ENCODE measurements around the gene NUP54.

The NUP54 gene

DNA sequence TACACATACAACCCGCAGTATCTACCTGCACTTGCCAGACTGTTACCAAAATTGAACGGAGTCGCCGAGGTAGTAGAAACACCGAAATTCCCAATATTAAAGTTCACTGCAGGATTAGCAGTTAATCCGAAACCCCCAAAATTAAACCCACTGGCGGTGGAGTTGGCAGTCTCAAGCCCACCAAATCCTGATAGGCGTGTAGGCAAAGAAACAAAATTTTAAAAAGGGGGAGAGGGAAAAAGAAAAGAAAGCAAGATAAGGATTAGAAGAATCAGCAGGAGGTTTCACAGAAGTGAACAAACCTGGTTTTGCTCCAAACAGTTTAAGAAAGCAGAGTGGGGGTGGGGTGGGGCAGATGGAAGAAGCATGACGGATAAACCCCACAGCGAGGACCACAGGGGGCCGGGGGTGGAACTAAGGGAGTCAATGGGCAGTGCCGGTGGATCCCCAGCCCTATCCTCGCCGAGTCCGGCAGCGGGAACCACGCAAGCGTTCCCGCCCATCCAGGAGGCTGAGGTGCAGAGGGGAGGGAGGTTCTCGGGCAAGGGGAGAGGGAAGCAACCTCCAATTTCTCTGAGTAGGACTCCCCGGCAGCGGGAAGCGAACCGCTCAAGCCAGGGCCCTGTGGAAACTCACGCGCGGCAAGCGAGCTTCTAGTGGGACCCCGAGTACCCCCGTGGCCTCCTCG lies 599 bp downstream of the NUP54 start:
- TF ChIP-seq, protein P1, sequence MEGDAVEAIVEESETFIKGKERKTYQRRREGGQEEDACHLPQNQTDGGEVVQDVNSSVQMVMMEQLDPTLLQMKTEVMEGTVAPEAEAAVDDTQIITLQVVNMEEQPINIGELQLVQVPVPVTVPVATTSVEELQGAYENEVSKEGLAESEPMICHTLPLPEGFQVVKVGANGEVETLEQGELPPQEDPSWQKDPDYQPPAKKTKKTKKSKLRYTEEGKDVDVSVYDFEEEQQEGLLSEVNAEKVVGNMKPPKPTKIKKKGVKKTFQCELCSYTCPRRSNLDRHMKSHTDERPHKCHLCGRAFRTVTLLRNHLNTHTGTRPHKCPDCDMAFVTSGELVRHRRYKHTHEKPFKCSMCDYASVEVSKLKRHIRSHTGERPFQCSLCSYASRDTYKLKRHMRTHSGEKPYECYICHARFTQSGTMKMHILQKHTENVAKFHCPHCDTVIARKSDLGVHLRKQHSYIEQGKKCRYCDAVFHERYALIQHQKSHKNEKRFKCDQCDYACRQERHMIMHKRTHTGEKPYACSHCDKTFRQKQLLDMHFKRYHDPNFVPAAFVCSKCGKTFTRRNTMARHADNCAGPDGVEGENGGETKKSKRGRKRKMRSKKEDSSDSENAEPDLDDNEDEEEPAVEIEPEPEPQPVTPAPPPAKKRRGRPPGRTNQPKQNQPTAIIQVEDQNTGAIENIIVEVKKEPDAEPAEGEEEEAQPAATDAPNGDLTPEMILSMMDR (IDR thresholded peaks at IDR 0.05; ENCODE audit: low read depth, low read length, missing control alignments): no peak
- H3K36me3 ChIP-seq (replicated peaks): no peaks in the 10 kb centered on the region
- DNase-seq: peak; percentile 90
- no peaks in the 10 kb centered on the region for H3K27me3 ChIP-seq (replicated peaks)
- H3K27ac ChIP-seq: peak overlapping the region; percentile 72
- in situ Hi-C loops (cut with HindIII; ENCODE audit: low pct_ligation_motif_present, low sequenced_read_pairs): no loop called here
- peak overlapping the region; percentile 87 for H3K4me3 ChIP-seq (ENCODE audit: low read depth, low read length)

DNA sequence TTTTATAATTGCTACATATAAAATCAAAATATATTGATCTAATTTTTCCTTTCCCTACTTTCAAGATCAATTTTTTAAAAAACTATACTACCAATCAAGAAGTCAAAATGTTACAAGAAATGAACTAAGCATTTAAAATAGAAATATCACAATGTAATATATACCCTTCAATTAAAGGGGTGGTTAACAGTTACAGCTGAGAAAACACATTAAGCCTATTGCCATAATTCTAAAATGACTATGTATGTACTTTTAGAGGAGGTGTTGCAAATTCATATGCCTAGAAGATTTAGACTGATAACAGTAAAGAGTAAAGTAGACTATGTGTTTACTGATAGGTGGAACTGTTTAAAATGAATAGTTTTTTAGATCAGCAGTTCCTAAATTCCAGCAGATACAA lies 3.7 kb downstream of the NUP54 start:
- in situ Hi-C loops (cut with HindIII; ENCODE audit: low pct_ligation_motif_present, low sequenced_read_pairs): no loop called here
- TF ChIP-seq, protein P1 (IDR thresholded peaks at IDR 0.05; ENCODE audit: low read depth, low read length, missing control alignments): no peak

DNA sequence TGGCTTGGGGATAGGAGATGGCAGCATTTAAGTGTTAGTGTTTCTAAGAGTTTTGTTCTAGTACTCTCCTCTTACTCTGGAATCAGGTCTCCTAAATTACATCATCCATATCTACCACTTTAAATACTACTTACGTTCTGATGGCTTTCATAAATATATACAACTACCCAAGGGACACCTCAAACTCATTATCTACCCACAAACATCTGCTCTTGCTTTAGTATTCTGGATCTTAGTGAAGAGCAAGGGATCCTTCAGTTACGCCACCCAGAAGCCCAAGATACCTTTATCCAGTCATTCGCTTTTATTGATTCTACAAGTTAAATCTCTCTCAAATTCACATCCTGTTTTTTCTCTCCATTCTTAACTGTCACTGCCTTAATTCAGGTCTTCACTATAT lies 7.0 kb downstream of the NUP54 start:
- TF ChIP-seq, protein P1 (IDR thresholded peaks at IDR 0.05; ENCODE audit: low read depth, low read length, missing control alignments): no peak
- DNase-seq: no peak
- Histone ChIP-seq H3K27ac (no peak overlapping the region), H3K4me3 (ENCODE audit: low read depth, low read length) (no peak overlapping the region), H3K36me3 (replicated peaks) (peaks cover 11% of the 10 kb centered on the region), H3K27me3 (replicated peaks) (no peaks in the 10 kb centered on the region)
- in situ Hi-C loops (cut with HindIII; ENCODE audit: low pct_ligation_motif_present, low sequenced_read_pairs): no loop called here

More for the DNA sequence above, 3.7 kb downstream of the NUP54 start:
- no peak overlapping the region for H3K27ac ChIP-seq
- H3K36me3 ChIP-seq (replicated peaks): peaks cover 11% of the 10 kb centered on the region
- no peak for DNase-seq
- H3K27me3 ChIP-seq (replicated peaks): no peaks in the 10 kb centered on the region
- H3K4me3 ChIP-seq (ENCODE audit: low read depth, low read length): no peak overlapping the region

DNA sequence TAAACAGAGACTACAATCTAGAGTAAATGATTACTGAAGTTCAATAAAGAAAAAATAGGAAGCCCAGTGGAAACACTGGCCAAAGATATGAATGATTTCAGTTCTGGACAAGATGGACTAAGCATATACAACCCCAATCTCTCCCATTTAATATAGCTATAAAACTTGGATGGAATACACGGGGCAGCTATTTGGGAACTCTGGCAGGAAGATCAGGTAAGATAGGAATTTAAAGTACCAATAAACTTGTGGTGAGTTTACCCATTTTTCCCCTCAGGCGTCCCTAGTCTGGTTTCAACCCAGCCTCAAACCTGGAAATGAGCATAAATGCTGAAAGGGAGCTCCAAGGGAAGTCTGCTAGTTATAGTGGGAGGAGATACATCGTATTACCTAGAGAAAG lies 20.4 kb downstream of the NUP54 start:
- Histone ChIP-seq H3K4me3 (ENCODE audit: low read depth, low read length) (no peak overlapping the region), H3K36me3 (replicated peaks) (peaks cover 7% of the 10 kb centered on the region), H3K27ac (no peak overlapping the region), H3K27me3 (replicated peaks) (no peaks in the 10 kb centered on the region)
- in situ Hi-C loops (cut with HindIII; ENCODE audit: low pct_ligation_motif_present, low sequenced_read_pairs): no loop called here
- TF ChIP-seq, protein P1 (IDR thresholded peaks at IDR 0.05; ENCODE audit: low read depth, low read length, missing control alignments): no peak
- DNase-seq: no peak

DNA sequence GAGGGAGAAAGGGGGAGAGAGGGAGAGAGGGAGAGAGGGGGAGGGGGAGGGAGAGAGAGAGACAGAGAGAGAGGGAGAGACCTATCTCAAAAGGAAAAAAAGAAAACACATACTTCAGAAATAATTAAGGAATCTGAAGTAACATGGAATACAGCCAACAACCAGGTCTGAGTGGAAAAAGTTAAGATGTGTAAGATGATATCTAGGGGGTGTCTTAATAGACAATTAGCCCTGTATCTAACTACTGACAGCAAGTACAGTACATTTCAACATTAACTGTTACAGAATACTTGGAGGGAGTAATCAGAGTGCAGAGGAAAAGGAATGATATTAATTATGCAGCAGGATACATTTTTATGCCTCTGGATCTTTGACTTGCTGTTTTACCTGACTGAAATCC lies 22.4 kb downstream of the NUP54 start:
- H3K27me3 ChIP-seq (replicated peaks): no peaks in the 10 kb centered on the region
- no peak for DNase-seq
- H3K4me3 ChIP-seq (ENCODE audit: low read depth, low read length): no peak overlapping the region
- in situ Hi-C loops (cut with HindIII; ENCODE audit: low pct_ligation_motif_present, low sequenced_read_pairs): no loop called here
- TF ChIP-seq, protein P1 (IDR thresholded peaks at IDR 0.05; ENCODE audit: low read depth, low read length, missing control alignments): no peak
- peaks cover 11% of the 10 kb centered on the region for H3K36me3 ChIP-seq (replicated peaks)
- H3K27ac ChIP-seq: no peak overlapping the region

DNA sequence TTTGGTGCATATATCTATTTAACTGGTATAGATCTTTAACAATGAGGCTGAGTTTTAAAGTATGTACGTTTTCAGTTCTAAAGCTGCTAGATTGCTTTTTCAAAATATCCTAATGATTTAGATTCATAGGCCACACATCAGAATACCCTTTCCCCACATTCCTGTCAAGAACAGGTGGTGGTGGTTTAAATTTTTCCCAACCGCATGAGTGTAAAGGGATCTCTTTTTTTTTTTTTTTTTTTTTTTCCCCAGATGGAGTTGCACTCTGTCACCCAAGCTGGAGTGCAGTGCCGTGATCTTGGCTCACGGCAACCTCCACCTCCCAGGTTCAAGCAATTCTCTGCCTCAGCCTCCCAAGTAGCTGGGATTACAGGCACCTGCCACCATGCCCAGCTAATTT lies 28.0 kb downstream of the NUP54 start:
- in situ Hi-C loops (cut with HindIII; ENCODE audit: low pct_ligation_motif_present, low sequenced_read_pairs): no loop called here
- H3K27ac ChIP-seq: no peak overlapping the region
- no peak overlapping the region for H3K4me3 ChIP-seq (ENCODE audit: low read depth, low read length)
- peaks cover 25% of the 10 kb centered on the region for H3K36me3 ChIP-seq (replicated peaks)
- H3K27me3 ChIP-seq (replicated peaks): no peaks in the 10 kb centered on the region
- no peak for DNase-seq
- TF ChIP-seq, protein P1 (IDR thresholded peaks at IDR 0.05; ENCODE audit: low read depth, low read length, missing control alignments): no peak

Measured in brain microvascular endothelial cell (primary cell).